IMR-90 (cell line): Measurements from ENCODE around the gene CSPG5. TPM values are rescaled to one million over a fixed set of nuclear protein-coding genes. Genes with fewer than 3 reads are reported as not detected.

Experiments used
- ATAC-seq: fragments of 200-7000 bp; cut with Tn5 transposase; 2 replicates; pipeline ENCODE4 v1.9.1; 2020; ENCODE audit warnings: low read depth, mild to moderate bottlenecking, moderate library complexity
- BruUV-seq: library from RNA; stranded (reverse); fragments of 400-500 nt; replicated peaks from 2 replicates; lab custom pipeline; 2021; lab: Mats Ljungman, UMichigan
- CTCF ChIA-PET: fragments of 300-600 bp; formaldehyde crosslinking; extraction: SDS; loops from one replicate; lab custom pipeline; 2021; ENCODE audit warnings: antibody characterized with exemption; lab: Yijun Ruan, JAX
- POLR2A ChIA-PET: fragments of 300-600 bp; sonication (Branson Sonifier 250); formaldehyde crosslinking; loops from one replicate; lab custom pipeline; 2022; ENCODE audit warnings: antibody characterized with exemption; ENCODE audit not compliant: unreplicated experiment; lab: Charles Lee
- DNase-seq: peaks from one replicate; pipeline ENCODE4 v3.0.0; 2013
- H2AFZ ChIP-seq: replicated peaks from 2 replicates; pipeline ENCODE3; 2013; ENCODE audit warnings: low read length, mild to moderate bottlenecking; ENCODE audit not compliant: poor library complexity
- H2AK5ac ChIP-seq: 2 replicates; pipeline ENCODE4 v1.6.1; 2013; ENCODE audit warnings: low read depth, low read length, inconsistent platforms
- H2AK9ac ChIP-seq: replicated peaks from 2 replicates; pipeline ENCODE3; 2013; ENCODE audit warnings: mild to moderate bottlenecking, low read depth, low read length, moderate library complexity; ENCODE audit not compliant: poor library complexity
- H2BK120ac ChIP-seq: 2 replicates; pipeline ENCODE4 v1.6.1; 2013; ENCODE audit warnings: low read depth, low read length, inconsistent platforms
- H2BK15ac ChIP-seq: 3 replicates; pipeline ENCODE4 v1.6.1; 2013; ENCODE audit warnings: low read depth, low read length, inconsistent platforms
- H2BK20ac ChIP-seq: 2 replicates; pipeline ENCODE4 v1.6.1; 2013; ENCODE audit warnings: low read depth, mild to moderate bottlenecking, inconsistent platforms, low read length, moderate library complexity
- H2BK5ac ChIP-seq: 2 replicates; pipeline ENCODE4 v1.6.1; 2013; ENCODE audit warnings: mild to moderate bottlenecking, low read depth, low read length, inconsistent platforms; ENCODE audit not compliant: poor library complexity, severe bottlenecking
- H3K14ac ChIP-seq: replicated peaks from 2 replicates; pipeline ENCODE4 v1.6.1; 2013; ENCODE audit warnings: low read depth, low read length, inconsistent platforms
- H3K18ac ChIP-seq: 2 replicates; pipeline ENCODE4 v1.6.1; 2013; ENCODE audit warnings: low read depth, low read length, control low read depth
- H3K23ac ChIP-seq: 2 replicates; pipeline ENCODE4 v1.6.1; 2013; ENCODE audit warnings: low read depth, low read length, inconsistent platforms
- H3K27ac ChIP-seq: 2 replicates; pipeline ENCODE4 v1.5.1; 2013; ENCODE audit warnings: mild to moderate bottlenecking, control low read depth, low read length; ENCODE audit not compliant: insufficient read depth
- H3K27me3 ChIP-seq: 2 replicates; pipeline ENCODE4 v1.6.1; 2013; ENCODE audit warnings: low read length; ENCODE audit not compliant: control insufficient read depth, insufficient read depth
- H3K36me3 ChIP-seq: 2 replicates; pipeline ENCODE4 v1.6.1; 2013; ENCODE audit warnings: low read length, mixed read lengths; ENCODE audit not compliant: control insufficient read depth, insufficient read depth
- H3K4ac ChIP-seq: 2 replicates; pipeline ENCODE4 v1.6.1; 2013; ENCODE audit warnings: low read depth, low read length, inconsistent platforms
- H3K4me1 ChIP-seq: 2 replicates; pipeline ENCODE4 v1.6.1; 2013; ENCODE audit warnings: low read length, mixed read lengths; ENCODE audit not compliant: control insufficient read depth, insufficient read depth
- H3K4me2 ChIP-seq: 2 replicates; pipeline ENCODE4 v1.6.1; 2013; ENCODE audit warnings: low read depth, mild to moderate bottlenecking, control low read depth, low read length, moderate library complexity
- H3K4me3 ChIP-seq: 2 replicates; pipeline ENCODE4 v1.5.1; 2013; ENCODE audit warnings: low read depth, mild to moderate bottlenecking, control low read depth, low read length, moderate library complexity; ENCODE audit not compliant: insufficient read depth
- H3K56ac ChIP-seq: 2 replicates; pipeline ENCODE4 v1.6.1; 2013; ENCODE audit warnings: low read length, inconsistent platforms; ENCODE audit not compliant: insufficient read depth; ENCODE audit errors: extremely low read depth
- H3K79me1 ChIP-seq, 2 experiments: 2 replicates each; pipeline ENCODE4 v1.6.1; 2013; ENCODE audit warnings: low read length in 2 of 2, inconsistent platforms in 1 of 2, low read depth in 1 of 2
- H3K9ac ChIP-seq: 2 replicates; pipeline ENCODE4 v1.6.1; 2013; ENCODE audit warnings: low read depth, low read length, control low read depth
- H3K9me1 ChIP-seq: 2 replicates; pipeline ENCODE4 v1.6.1; 2013; ENCODE audit warnings: low read length, inconsistent platforms; ENCODE audit not compliant: insufficient read depth
- H3K9me3 ChIP-seq: 2 replicates; pipeline ENCODE4 v1.6.1; 2013; ENCODE audit warnings: low read length; ENCODE audit not compliant: control insufficient read depth, insufficient read depth
- H4K20me1 ChIP-seq: 2 replicates; pipeline ENCODE4 v1.6.1; 2013; ENCODE audit warnings: low read length, inconsistent platforms; ENCODE audit not compliant: insufficient read depth
- H4K5ac ChIP-seq: 2 replicates; pipeline ENCODE4 v1.6.1; 2013; ENCODE audit warnings: mild to moderate bottlenecking, low read depth, low read length, control low read depth
- H4K8ac ChIP-seq, 2 experiments: 2 replicates each; pipeline ENCODE4 v1.6.1; 2013; ENCODE audit warnings: low read depth in 2 of 2, low read length in 2 of 2, control low read depth in 1 of 2, inconsistent platforms in 1 of 2
- H4K91ac ChIP-seq: 2 replicates; pipeline ENCODE4 v1.6.1; 2013; ENCODE audit warnings: low read depth, low read length, inconsistent platforms; ENCODE audit not compliant: insufficient read depth
- BHLHE40 ChIP-seq: fragments of 150-350 bp; IDR thresholded peaks from 2 replicates; pipeline ENCODE4 v1.6.1; 2016; ENCODE audit warnings: mild to moderate bottlenecking, low read depth, low read length
- CEBPB ChIP-seq: IDR thresholded peaks from 2 replicates; pipeline ENCODE4 v1.6.1; 2012; ENCODE audit warnings: low read depth, low read length, improper control_type of control experiment
- CHD1 ChIP-seq: IDR thresholded peaks from 2 replicates; pipeline ENCODE4 v1.6.1; 2012; ENCODE audit warnings: low read depth, low read length, improper control_type of control experiment
- MAZ ChIP-seq: IDR thresholded peaks from 2 replicates; pipeline ENCODE4 v1.6.1; 2012; ENCODE audit warnings: low read depth, mild to moderate bottlenecking, low read length, improper control_type of control experiment, moderate library complexity, borderline replicate concordance
- MXI1 ChIP-seq: IDR thresholded peaks from 2 replicates; pipeline ENCODE4 v1.6.1; 2012; ENCODE audit warnings: low read depth, mild to moderate bottlenecking, low read length, moderate library complexity, borderline replicate concordance
- NFE2L2 ChIP-seq: fragments of 150-350 bp; IDR thresholded peaks from 2 replicates; pipeline ENCODE4 v1.6.1; 2016; ENCODE audit warnings: low read depth, mild to moderate bottlenecking, low read length
- POLR2A ChIP-seq: IDR thresholded peaks from 2 replicates; pipeline ENCODE4 v1.6.1; 2012; ENCODE audit warnings: mild to moderate bottlenecking, low read depth, low read length
- SMC3 ChIP-seq: fragments of 150-350 bp; IDR thresholded peaks from 2 replicates; pipeline ENCODE4 v1.6.1; 2016; ENCODE audit warnings: low read depth, mild to moderate bottlenecking, antibody characterized with exemption, low read length, moderate library complexity
- WGBS, 2 experiments: methylation state at CpG; one replicate each; pipeline versions ENCODE4 v1.1.5 to v1.1.7; 2013; ENCODE audit warnings: missing lambda C conversion rate in 2 of 2; ENCODE audit not compliant: insufficient read length in 1 of 2; ENCODE audit errors: extremely low coverage in 2 of 2; 5-methylcytosine and 5-hydroxymethylcytosine counted together
- dilution Hi-C: fragments of 300-500 bp; cut with HindIII; formaldehyde crosslinking; loops from one replicate; pipeline ENCODE4 v1.14.3; 2018; ENCODE audit warnings: low sequenced_read_pairs; ENCODE audit not compliant: unreplicated experiment
- in situ Hi-C: fragments of 300-500 bp; cut with MboI; formaldehyde crosslinking; loops from 3 replicates; pipeline ENCODE4 v1.14.3; 2019; ENCODE audit warnings: low sequenced_read_pairs, inconsistent platforms, mixed read lengths
- intact Hi-C: fragments of 100-400 bp; cut with micrococcal nuclease; formaldehyde crosslinking; loops from 2 replicates; pipeline ENCODE4 v1.10.0; 2022
- polyA plus RNA-seq, 3 experiments: library from polyadenylated mRNA; depleted of rRNA; stranded (reverse); fragments of >200 nt; gene quantifications; 2 replicates each; pipeline ENCODE4 v1.2.3, GENCODE V29; 2012; ENCODE audit warnings: low replicate concordance in 1 of 3
- total RNA-seq: library from RNA; depleted of rRNA; stranded (reverse); fragments of >200 nt; gene quantifications from 2 replicates; pipeline ENCODE4 v1.2.3, GENCODE V29; 2012
- TF ChIP-seq, protein P1 (sequence below): conservative IDR thresholded peaks from 2 replicates; pipeline ENCODE4 v1.5.1; 2012; ENCODE audit warnings: mild to moderate bottlenecking, low read depth, low read length, improper control_type of control experiment
- TF ChIP-seq, protein P2 (sequence below): fragments of 150-350 bp; IDR thresholded peaks from 2 replicates; pipeline ENCODE4 v1.6.1; 2017; ENCODE audit warnings: mild to moderate bottlenecking, antibody characterized with exemption, low read length, low read depth
- TF ChIP-seq, protein P3 (sequence below): fragments of 150-350 bp; IDR thresholded peaks from 2 replicates; pipeline ENCODE4 v1.6.1; 2016; ENCODE audit warnings: low read depth, mild to moderate bottlenecking, low read length, moderate library complexity, borderline replicate concordance

The CSPG5 gene
- total and polyA plus RNA-seq, 2 of the 4 experiments (the other 2 are of a cell fraction): under 0.01 to 0.10 TPM

GRCh38 chr3:47566667-47567066 is 12.0 kb downstream of the CSPG5 start:
- POLR2A ChIA-PET: no interaction called here
- no peaks in the 10 kb centered on the region for H3K9me1 ChIP-seq
- in situ Hi-C loops: no loop called here
- no peak overlapping the region for H3K9ac ChIP-seq
- no peak overlapping the region for H3K4ac ChIP-seq
- H3K14ac ChIP-seq: no peak overlapping the region
- H3K23ac ChIP-seq: no peak overlapping the region
- no peak overlapping the region for H3K27ac ChIP-seq
- no peak overlapping the region for H2AFZ ChIP-seq
- H2BK15ac ChIP-seq: no peak overlapping the region
- H3K27me3 ChIP-seq: peaks cover 48% of the 10 kb centered on the region
- no peak overlapping the region for H2BK20ac ChIP-seq
- H2BK120ac ChIP-seq: no peak overlapping the region
- no peaks in the 10 kb centered on the region for H3K36me3 ChIP-seq
- no peak overlapping the region for H3K18ac ChIP-seq
- H3K4me2 ChIP-seq: no peak overlapping the region
- TF ChIP-seq, protein P1, sequence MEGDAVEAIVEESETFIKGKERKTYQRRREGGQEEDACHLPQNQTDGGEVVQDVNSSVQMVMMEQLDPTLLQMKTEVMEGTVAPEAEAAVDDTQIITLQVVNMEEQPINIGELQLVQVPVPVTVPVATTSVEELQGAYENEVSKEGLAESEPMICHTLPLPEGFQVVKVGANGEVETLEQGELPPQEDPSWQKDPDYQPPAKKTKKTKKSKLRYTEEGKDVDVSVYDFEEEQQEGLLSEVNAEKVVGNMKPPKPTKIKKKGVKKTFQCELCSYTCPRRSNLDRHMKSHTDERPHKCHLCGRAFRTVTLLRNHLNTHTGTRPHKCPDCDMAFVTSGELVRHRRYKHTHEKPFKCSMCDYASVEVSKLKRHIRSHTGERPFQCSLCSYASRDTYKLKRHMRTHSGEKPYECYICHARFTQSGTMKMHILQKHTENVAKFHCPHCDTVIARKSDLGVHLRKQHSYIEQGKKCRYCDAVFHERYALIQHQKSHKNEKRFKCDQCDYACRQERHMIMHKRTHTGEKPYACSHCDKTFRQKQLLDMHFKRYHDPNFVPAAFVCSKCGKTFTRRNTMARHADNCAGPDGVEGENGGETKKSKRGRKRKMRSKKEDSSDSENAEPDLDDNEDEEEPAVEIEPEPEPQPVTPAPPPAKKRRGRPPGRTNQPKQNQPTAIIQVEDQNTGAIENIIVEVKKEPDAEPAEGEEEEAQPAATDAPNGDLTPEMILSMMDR: no peak
- TF ChIP-seq MAZ (no peak), BHLHE40 (no peak), SMC3 (no peak), POLR2A (no peak), MXI1 (no peak), CHD1 (no peak), NFE2L2 (no peak), CEBPB (no peak)
- TF ChIP-seq, protein P2, sequence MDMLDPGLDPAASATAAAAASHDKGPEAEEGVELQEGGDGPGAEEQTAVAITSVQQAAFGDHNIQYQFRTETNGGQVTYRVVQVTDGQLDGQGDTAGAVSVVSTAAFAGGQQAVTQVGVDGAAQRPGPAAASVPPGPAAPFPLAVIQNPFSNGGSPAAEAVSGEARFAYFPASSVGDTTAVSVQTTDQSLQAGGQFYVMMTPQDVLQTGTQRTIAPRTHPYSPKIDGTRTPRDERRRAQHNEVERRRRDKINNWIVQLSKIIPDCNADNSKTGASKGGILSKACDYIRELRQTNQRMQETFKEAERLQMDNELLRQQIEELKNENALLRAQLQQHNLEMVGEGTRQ: no peak
- TF ChIP-seq, protein P3, sequence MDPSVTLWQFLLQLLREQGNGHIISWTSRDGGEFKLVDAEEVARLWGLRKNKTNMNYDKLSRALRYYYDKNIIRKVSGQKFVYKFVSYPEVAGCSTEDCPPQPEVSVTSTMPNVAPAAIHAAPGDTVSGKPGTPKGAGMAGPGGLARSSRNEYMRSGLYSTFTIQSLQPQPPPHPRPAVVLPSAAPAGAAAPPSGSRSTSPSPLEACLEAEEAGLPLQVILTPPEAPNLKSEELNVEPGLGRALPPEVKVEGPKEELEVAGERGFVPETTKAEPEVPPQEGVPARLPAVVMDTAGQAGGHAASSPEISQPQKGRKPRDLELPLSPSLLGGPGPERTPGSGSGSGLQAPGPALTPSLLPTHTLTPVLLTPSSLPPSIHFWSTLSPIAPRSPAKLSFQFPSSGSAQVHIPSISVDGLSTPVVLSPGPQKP: no peak
- no peak overlapping the region for H2AK9ac ChIP-seq
- BruUV-seq: no TSS peak
- H3K9me3 ChIP-seq: no peaks in the 10 kb centered on the region
- no peak overlapping the region for H4K91ac ChIP-seq
- H3K4me1 ChIP-seq: no peaks in the 10 kb centered on the region
- intact Hi-C loops: no loop called here
- no peaks in the 10 kb centered on the region for H4K20me1 ChIP-seq
- whole genome bisulfite sequencing, 2 experiments: 91% methylated on average over 5 of the region's 9 CpGs; no CpG with 5 or more reads in 1 of the 2 experiments
- dilution Hi-C loops: no loop called here
- DNase-seq (no peak), ATAC-seq (no peak)
- no peak overlapping the region for H2AK5ac ChIP-seq
- H3K79me1 ChIP-seq: no peaks in the 10 kb centered on the region
- H4K5ac ChIP-seq: no peak overlapping the region
- CTCF ChIA-PET: interaction anchor here (0.8 kb wide), 1 partner anchor 26 kb away, joined by 3 read pairs; no protein-coding TSS in a partner anchor
- no peak overlapping the region for H3K56ac ChIP-seq
- H2BK5ac ChIP-seq: no peak overlapping the region
- no peak overlapping the region for H3K4me3 ChIP-seq
- no peak overlapping the region for H4K8ac ChIP-seq
